GM10847 (cell line): Measurements from ENCODE around the gene RTN4RL2.
A peak's percentile ranks its signal among the peaks of the same experiment; 100 is the strongest.

ENCODE experiments used
- POLR2A ChIP-seq: IDR thresholded peaks from 2 replicates; pipeline ENCODE4 v1.6.1; 2011; ENCODE audit not compliant: insufficient read length; ENCODE audit errors: extremely low read depth

Gene RTN4RL2

GRCh38 chr11:57426929-57427726 is 33.2 kb upstream of the RTN4RL2 start, which contains the start of gene SLC43A3:
TSS of gene SLC43A3 (minus strand) at chr11:57427121. CDS start at chr11:57426172, 949 bp downstream.
- peak; percentile 85 for TF ChIP-seq POLR2A

- TF ChIP-seq POLR2A: no peak
Measured at GRCh38 chr11:57427727-57428082, 32.6 kb upstream of the RTN4RL2 start.

GRCh38 chr11:57428643-57429042 is 31.7 kb upstream of the RTN4RL2 start:
- no peak for TF ChIP-seq POLR2A

- no peak for TF ChIP-seq POLR2A
Measured at GRCh38 chr11:57429946-57430345, 30.4 kb upstream of the RTN4RL2 start.

- TF ChIP-seq POLR2A: no peak
Measured at GRCh38 chr11:57430952-57431351, 29.4 kb upstream of the RTN4RL2 start.

GRCh38 chr11:57432149-57432561 is 28.2 kb upstream of the RTN4RL2 start:
- no peak for TF ChIP-seq POLR2A

GRCh38 chr11:57432714-57433163 is 27.6 kb upstream of the RTN4RL2 start:
- no peak for TF ChIP-seq POLR2A

- TF ChIP-seq POLR2A: no peak
Measured at GRCh38 chr11:57434640-57435546, 25.4 kb upstream of the RTN4RL2 start.

- no peak for TF ChIP-seq POLR2A
Measured at GRCh38 chr11:57436031-57436430, 24.3 kb upstream of the RTN4RL2 start.

GRCh38 chr11:57438345-57439285 is 21.7 kb upstream of the RTN4RL2 start:
- TF ChIP-seq POLR2A: no peak

- TF ChIP-seq POLR2A: no peak
Measured at GRCh38 chr11:57439786-57440185, 20.5 kb upstream of the RTN4RL2 start.

- TF ChIP-seq POLR2A: no peak
Measured at GRCh38 chr11:57440744-57441414, 19.4 kb upstream of the RTN4RL2 start.

- no peak for TF ChIP-seq POLR2A
Measured at GRCh38 chr11:57444362-57445121, 15.8 kb upstream of the RTN4RL2 start.

- no peak for TF ChIP-seq POLR2A
Measured at GRCh38 chr11:57446055-57446454, 14.3 kb upstream of the RTN4RL2 start.
